IMR-90 (cell line): ENCODE results near the gene RSPO4. TPM values are rescaled to one million over a fixed set of nuclear protein-coding genes. Genes with fewer than 3 reads are reported as not detected.

Experiments
- ATAC-seq: fragments of 200-7000 bp; cut with Tn5 transposase; 2 replicates; pipeline ENCODE4 v1.9.1; 2020; ENCODE audit warnings: low read depth, mild to moderate bottlenecking, moderate library complexity
- BruUV-seq: library from RNA; stranded (reverse); fragments of 400-500 nt; replicated peaks from 2 replicates; lab custom pipeline; 2021; lab: Mats Ljungman, UMichigan
- CTCF ChIA-PET: fragments of 300-600 bp; formaldehyde crosslinking; extraction: SDS; loops from one replicate; lab custom pipeline; 2021; ENCODE audit warnings: antibody characterized with exemption; lab: Yijun Ruan, JAX
- POLR2A ChIA-PET: fragments of 300-600 bp; sonication (Branson Sonifier 250); formaldehyde crosslinking; loops from one replicate; lab custom pipeline; 2022; ENCODE audit warnings: antibody characterized with exemption; ENCODE audit not compliant: unreplicated experiment; lab: Charles Lee
- DNase-seq: peaks from one replicate; pipeline ENCODE4 v3.0.0; 2013
- H2AFZ ChIP-seq: replicated peaks from 2 replicates; pipeline ENCODE3; 2013; ENCODE audit warnings: low read length, mild to moderate bottlenecking; ENCODE audit not compliant: poor library complexity
- H2AK5ac ChIP-seq: 2 replicates; pipeline ENCODE4 v1.6.1; 2013; ENCODE audit warnings: low read depth, low read length, inconsistent platforms
- H2AK9ac ChIP-seq: replicated peaks from 2 replicates; pipeline ENCODE3; 2013; ENCODE audit warnings: mild to moderate bottlenecking, low read depth, low read length, moderate library complexity; ENCODE audit not compliant: poor library complexity
- H2BK120ac ChIP-seq: 2 replicates; pipeline ENCODE4 v1.6.1; 2013; ENCODE audit warnings: low read depth, low read length, inconsistent platforms
- H2BK15ac ChIP-seq: 3 replicates; pipeline ENCODE4 v1.6.1; 2013; ENCODE audit warnings: low read depth, low read length, inconsistent platforms
- H2BK20ac ChIP-seq: 2 replicates; pipeline ENCODE4 v1.6.1; 2013; ENCODE audit warnings: low read depth, mild to moderate bottlenecking, inconsistent platforms, low read length, moderate library complexity
- H2BK5ac ChIP-seq: 2 replicates; pipeline ENCODE4 v1.6.1; 2013; ENCODE audit warnings: mild to moderate bottlenecking, low read depth, low read length, inconsistent platforms; ENCODE audit not compliant: poor library complexity, severe bottlenecking
- H3K14ac ChIP-seq: replicated peaks from 2 replicates; pipeline ENCODE4 v1.6.1; 2013; ENCODE audit warnings: low read depth, low read length, inconsistent platforms
- H3K18ac ChIP-seq: 2 replicates; pipeline ENCODE4 v1.6.1; 2013; ENCODE audit warnings: low read depth, low read length, control low read depth
- H3K23ac ChIP-seq: 2 replicates; pipeline ENCODE4 v1.6.1; 2013; ENCODE audit warnings: low read depth, low read length, inconsistent platforms
- H3K27ac ChIP-seq: 2 replicates; pipeline ENCODE4 v1.5.1; 2013; ENCODE audit warnings: mild to moderate bottlenecking, control low read depth, low read length; ENCODE audit not compliant: insufficient read depth
- H3K27me3 ChIP-seq: 2 replicates; pipeline ENCODE4 v1.6.1; 2013; ENCODE audit warnings: low read length; ENCODE audit not compliant: control insufficient read depth, insufficient read depth
- H3K36me3 ChIP-seq: 2 replicates; pipeline ENCODE4 v1.6.1; 2013; ENCODE audit warnings: low read length, mixed read lengths; ENCODE audit not compliant: control insufficient read depth, insufficient read depth
- H3K4ac ChIP-seq: 2 replicates; pipeline ENCODE4 v1.6.1; 2013; ENCODE audit warnings: low read depth, low read length, inconsistent platforms
- H3K4me1 ChIP-seq: 2 replicates; pipeline ENCODE4 v1.6.1; 2013; ENCODE audit warnings: low read length, mixed read lengths; ENCODE audit not compliant: control insufficient read depth, insufficient read depth
- H3K4me2 ChIP-seq: 2 replicates; pipeline ENCODE4 v1.6.1; 2013; ENCODE audit warnings: low read depth, mild to moderate bottlenecking, control low read depth, low read length, moderate library complexity
- H3K4me3 ChIP-seq: 2 replicates; pipeline ENCODE4 v1.5.1; 2013; ENCODE audit warnings: low read depth, mild to moderate bottlenecking, control low read depth, low read length, moderate library complexity; ENCODE audit not compliant: insufficient read depth
- H3K56ac ChIP-seq: 2 replicates; pipeline ENCODE4 v1.6.1; 2013; ENCODE audit warnings: low read length, inconsistent platforms; ENCODE audit not compliant: insufficient read depth; ENCODE audit errors: extremely low read depth
- H3K79me1 ChIP-seq, 2 experiments: 2 replicates each; pipeline ENCODE4 v1.6.1; 2013; ENCODE audit warnings: low read length in 2 of 2, inconsistent platforms in 1 of 2, low read depth in 1 of 2
- H3K9ac ChIP-seq: 2 replicates; pipeline ENCODE4 v1.6.1; 2013; ENCODE audit warnings: low read depth, low read length, control low read depth
- H3K9me1 ChIP-seq: 2 replicates; pipeline ENCODE4 v1.6.1; 2013; ENCODE audit warnings: low read length, inconsistent platforms; ENCODE audit not compliant: insufficient read depth
- H3K9me3 ChIP-seq: 2 replicates; pipeline ENCODE4 v1.6.1; 2013; ENCODE audit warnings: low read length; ENCODE audit not compliant: control insufficient read depth, insufficient read depth
- H4K20me1 ChIP-seq: 2 replicates; pipeline ENCODE4 v1.6.1; 2013; ENCODE audit warnings: low read length, inconsistent platforms; ENCODE audit not compliant: insufficient read depth
- H4K5ac ChIP-seq: 2 replicates; pipeline ENCODE4 v1.6.1; 2013; ENCODE audit warnings: mild to moderate bottlenecking, low read depth, low read length, control low read depth
- H4K8ac ChIP-seq, 2 experiments: 2 replicates each; pipeline ENCODE4 v1.6.1; 2013; ENCODE audit warnings: low read depth in 2 of 2, low read length in 2 of 2, control low read depth in 1 of 2, inconsistent platforms in 1 of 2
- H4K91ac ChIP-seq: 2 replicates; pipeline ENCODE4 v1.6.1; 2013; ENCODE audit warnings: low read depth, low read length, inconsistent platforms; ENCODE audit not compliant: insufficient read depth
- CTCF ChIP-seq: conservative IDR thresholded peaks from 2 replicates; pipeline ENCODE4 v1.5.1; 2012; ENCODE audit warnings: mild to moderate bottlenecking, low read depth, low read length, improper control_type of control experiment
- FOS ChIP-seq: fragments of 150-350 bp; IDR thresholded peaks from 2 replicates; pipeline ENCODE4 v1.6.1; 2016; ENCODE audit warnings: low read depth, low read length
- MAZ ChIP-seq: IDR thresholded peaks from 2 replicates; pipeline ENCODE4 v1.6.1; 2012; ENCODE audit warnings: low read depth, mild to moderate bottlenecking, low read length, improper control_type of control experiment, moderate library complexity, borderline replicate concordance
- RCOR1 ChIP-seq: IDR thresholded peaks from 2 replicates; pipeline ENCODE4 v1.6.1; 2012; ENCODE audit warnings: mild to moderate bottlenecking, low read length, improper control_type of control experiment; ENCODE audit not compliant: insufficient replicate concordance
- WGBS, 2 experiments: methylation state at CpG; one replicate each; pipeline versions ENCODE4 v1.1.5 to v1.1.7; 2013; ENCODE audit warnings: missing lambda C conversion rate in 2 of 2; ENCODE audit not compliant: insufficient read length in 1 of 2; ENCODE audit errors: extremely low coverage in 2 of 2; 5-methylcytosine and 5-hydroxymethylcytosine counted together
- dilution Hi-C: fragments of 300-500 bp; cut with HindIII; formaldehyde crosslinking; loops from one replicate; pipeline ENCODE4 v1.14.3; 2018; ENCODE audit warnings: low sequenced_read_pairs; ENCODE audit not compliant: unreplicated experiment
- in situ Hi-C: fragments of 300-500 bp; cut with MboI; formaldehyde crosslinking; loops from 3 replicates; pipeline ENCODE4 v1.14.3; 2019; ENCODE audit warnings: low sequenced_read_pairs, inconsistent platforms, mixed read lengths
- intact Hi-C: fragments of 100-400 bp; cut with micrococcal nuclease; formaldehyde crosslinking; loops from 2 replicates; pipeline ENCODE4 v1.10.0; 2022
- polyA plus RNA-seq, 3 experiments: library from polyadenylated mRNA; depleted of rRNA; stranded (reverse); fragments of >200 nt; gene quantifications; 2 replicates each; pipeline ENCODE4 v1.2.3, GENCODE V29; 2012; ENCODE audit warnings: low replicate concordance in 1 of 3
- total RNA-seq: library from RNA; depleted of rRNA; stranded (reverse); fragments of >200 nt; gene quantifications from 2 replicates; pipeline ENCODE4 v1.2.3, GENCODE V29; 2012

RSPO4 gene
- total and polyA plus RNA-seq, 2 of the 4 experiments (the other 2 are of a cell fraction), result not detected

- no peaks in the 10 kb centered on the region for H3K36me3 ChIP-seq
- ChIA-PET POLR2A (no interaction called here), CTCF (no interaction called here)
- no peak overlapping the region for H2BK120ac ChIP-seq
- H2AK5ac ChIP-seq, result no peak overlapping the region
- H3K9me3 ChIP-seq, result no peaks in the 10 kb centered on the region
- dilution Hi-C loops, result no loop called here
- H3K4me3 ChIP-seq, result no peak overlapping the region
- in situ Hi-C loops, result no loop called here
- no peak overlapping the region for H4K5ac ChIP-seq
- peaks cover 17% of the 10 kb centered on the region; the same call in 1 of the 2 replicates for H3K4me1 ChIP-seq
- H3K56ac ChIP-seq, result no peak overlapping the region
- ATAC-seq (no peak), DNase-seq (no peak)
- intact Hi-C loops, result no loop called here
- no TSS peak for BruUV-seq
- H3K4me2 ChIP-seq, result no peak overlapping the region
- H2BK15ac ChIP-seq, result no peak overlapping the region
- no peak overlapping the region for H4K91ac ChIP-seq
- no peak overlapping the region for H3K4ac ChIP-seq
- H3K79me1 ChIP-seq, result no peaks in the 10 kb centered on the region
- 57% methylated on average over 10 of the region's 15 CpGs; no CpG with 5 or more reads in 1 of the 2 experiments for WGBS, 2 experiments
- H3K27ac ChIP-seq, result no peak overlapping the region
- H3K27me3 ChIP-seq, result peaks cover 10% of the 10 kb centered on the region; the same call in 1 of the 2 replicates
- no peak overlapping the region for H2BK5ac ChIP-seq
- no peaks in the 10 kb centered on the region for H4K20me1 ChIP-seq
- no peak overlapping the region for H2AFZ ChIP-seq
- no peak overlapping the region for H2AK9ac ChIP-seq
- no peak overlapping the region for H4K8ac ChIP-seq
- H3K14ac ChIP-seq, result no peak overlapping the region
- no peak for TF ChIP-seq MAZ
- TF ChIP-seq FOS, result no peak
- TF ChIP-seq CTCF, result no peak
- no peak for TF ChIP-seq RCOR1
- H3K23ac ChIP-seq, result no peak overlapping the region
- no peak overlapping the region for H2BK20ac ChIP-seq
- H3K18ac ChIP-seq, result no peak overlapping the region
- H3K9me1 ChIP-seq, result no peaks in the 10 kb centered on the region
- no peak overlapping the region for H3K9ac ChIP-seq
Measured at GRCh38 chr20:914727-915498, 87.2 kb downstream of the RSPO4 start.
